GM12873 (cell line): ENCODE results near the gene MARK4.

Experiments
- TF ChIP-seq, protein P1 (sequence below): IDR thresholded peaks from 2 replicates; pipeline ENCODE4 v1.5.1; 2012; ENCODE audit warnings: low read depth, mild to moderate bottlenecking, moderate library complexity, low read length, control low read depth; ENCODE audit not compliant: insufficient read depth; ENCODE audit errors: missing control alignments

The MARK4 gene

DNA sequence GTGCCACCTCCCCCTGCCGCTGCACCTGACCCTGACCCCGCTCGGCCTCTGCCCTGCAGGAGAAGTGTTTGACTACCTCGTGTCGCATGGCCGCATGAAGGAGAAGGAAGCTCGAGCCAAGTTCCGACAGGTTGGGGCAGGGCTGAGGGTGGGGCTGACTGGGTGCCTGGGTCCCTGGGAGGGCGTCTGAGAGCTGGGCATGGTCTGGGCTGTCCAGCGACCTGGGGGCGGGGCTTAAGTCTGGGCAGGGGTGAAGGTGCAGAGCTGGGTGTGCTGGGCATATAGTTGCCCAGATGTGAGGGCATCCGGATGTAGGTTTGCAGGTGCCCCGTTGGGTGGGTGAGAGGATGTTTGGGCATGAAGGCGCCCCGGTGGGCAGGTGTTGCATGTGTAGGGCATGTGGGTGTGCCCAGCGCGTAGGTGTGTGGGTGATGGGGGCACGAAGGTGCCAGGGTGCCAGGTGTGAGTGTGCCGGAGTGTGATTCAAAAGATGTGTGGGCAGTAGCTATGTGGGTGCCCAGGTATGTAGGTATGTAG, 13.8 kb downstream of the MARK4 start:
- TF ChIP-seq, protein P1, sequence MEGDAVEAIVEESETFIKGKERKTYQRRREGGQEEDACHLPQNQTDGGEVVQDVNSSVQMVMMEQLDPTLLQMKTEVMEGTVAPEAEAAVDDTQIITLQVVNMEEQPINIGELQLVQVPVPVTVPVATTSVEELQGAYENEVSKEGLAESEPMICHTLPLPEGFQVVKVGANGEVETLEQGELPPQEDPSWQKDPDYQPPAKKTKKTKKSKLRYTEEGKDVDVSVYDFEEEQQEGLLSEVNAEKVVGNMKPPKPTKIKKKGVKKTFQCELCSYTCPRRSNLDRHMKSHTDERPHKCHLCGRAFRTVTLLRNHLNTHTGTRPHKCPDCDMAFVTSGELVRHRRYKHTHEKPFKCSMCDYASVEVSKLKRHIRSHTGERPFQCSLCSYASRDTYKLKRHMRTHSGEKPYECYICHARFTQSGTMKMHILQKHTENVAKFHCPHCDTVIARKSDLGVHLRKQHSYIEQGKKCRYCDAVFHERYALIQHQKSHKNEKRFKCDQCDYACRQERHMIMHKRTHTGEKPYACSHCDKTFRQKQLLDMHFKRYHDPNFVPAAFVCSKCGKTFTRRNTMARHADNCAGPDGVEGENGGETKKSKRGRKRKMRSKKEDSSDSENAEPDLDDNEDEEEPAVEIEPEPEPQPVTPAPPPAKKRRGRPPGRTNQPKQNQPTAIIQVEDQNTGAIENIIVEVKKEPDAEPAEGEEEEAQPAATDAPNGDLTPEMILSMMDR: no peak

DNA sequence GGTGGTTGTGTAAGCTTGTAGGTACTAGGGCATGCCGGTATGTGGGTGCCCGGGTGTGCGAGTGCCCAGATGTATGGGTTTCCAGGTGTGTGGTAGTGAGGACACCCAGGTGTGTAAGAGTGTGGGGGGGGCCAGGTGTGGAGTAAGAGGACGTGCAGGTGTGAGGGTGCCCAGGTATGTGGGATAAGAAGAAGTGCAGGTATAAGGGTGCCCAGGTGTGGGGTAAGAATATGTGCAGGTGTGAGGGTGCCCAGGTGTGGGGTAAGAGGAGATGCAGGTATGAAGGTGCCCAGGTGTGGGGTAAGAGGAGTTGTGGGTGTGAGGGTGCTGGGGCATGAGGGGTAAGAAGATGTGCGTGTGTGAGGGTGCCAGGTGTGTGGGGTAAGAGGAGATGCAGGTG, 14.3 kb downstream of the MARK4 start:
- TF ChIP-seq, protein P1: no peak

GRCh38 chr19:45267296-45267695, 16.2 kb downstream of the MARK4 start:
- TF ChIP-seq, protein P1: no peak

DNA sequence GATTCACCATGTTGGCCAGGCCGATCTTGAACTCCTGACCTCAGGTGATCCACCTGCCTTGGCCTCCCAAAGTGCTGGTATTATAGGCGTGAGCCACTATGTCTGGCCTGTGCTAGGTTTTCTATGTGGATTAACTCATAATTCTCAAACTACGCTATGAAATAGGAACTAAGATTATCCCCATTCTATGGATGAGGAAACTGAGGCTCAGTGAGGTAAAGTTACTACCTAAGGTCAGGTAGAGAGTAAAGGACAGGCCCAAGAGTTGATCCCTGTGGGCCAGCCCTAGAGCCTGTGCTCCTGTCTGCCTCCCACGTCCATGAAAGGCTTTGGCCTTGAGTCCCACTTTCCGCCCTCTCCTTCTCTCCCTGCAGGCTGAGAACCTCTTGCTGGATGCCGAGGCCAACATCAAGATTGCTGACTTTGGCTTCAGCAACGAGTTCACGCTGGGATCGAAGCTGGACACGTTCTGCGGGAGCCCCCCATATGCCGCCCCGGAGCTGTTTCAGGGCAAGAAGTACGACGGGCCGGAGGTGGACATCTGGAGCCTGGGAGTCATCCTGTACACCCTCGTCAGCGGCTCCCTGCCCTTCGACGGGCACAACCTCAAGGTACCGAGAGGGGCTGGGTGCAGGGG, 20.1 kb downstream of the MARK4 start:
- TF ChIP-seq, protein P1: no peak

- TF ChIP-seq, protein P1: no peak
Observed at GRCh38 chr19:45271735-45272108, 20.7 kb downstream of the MARK4 start.

DNA sequence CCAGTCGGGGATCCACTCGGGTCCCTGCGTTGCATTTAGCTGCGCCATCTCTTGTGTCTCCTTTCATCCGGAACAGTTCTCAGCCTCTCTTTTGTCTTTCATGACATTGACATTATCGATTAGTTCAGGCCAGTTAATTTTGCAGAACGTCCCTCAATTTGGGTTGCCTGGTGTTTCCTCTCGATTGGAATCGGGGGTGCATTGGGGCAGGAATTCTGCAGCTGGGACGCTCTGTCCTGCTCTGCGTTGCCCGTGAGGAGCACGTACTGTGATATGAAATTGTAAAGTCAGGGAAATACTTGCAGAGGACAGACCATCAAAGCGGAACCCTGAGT, 22.4 kb downstream of the MARK4 start:
- TF ChIP-seq, protein P1: no peak

DNA sequence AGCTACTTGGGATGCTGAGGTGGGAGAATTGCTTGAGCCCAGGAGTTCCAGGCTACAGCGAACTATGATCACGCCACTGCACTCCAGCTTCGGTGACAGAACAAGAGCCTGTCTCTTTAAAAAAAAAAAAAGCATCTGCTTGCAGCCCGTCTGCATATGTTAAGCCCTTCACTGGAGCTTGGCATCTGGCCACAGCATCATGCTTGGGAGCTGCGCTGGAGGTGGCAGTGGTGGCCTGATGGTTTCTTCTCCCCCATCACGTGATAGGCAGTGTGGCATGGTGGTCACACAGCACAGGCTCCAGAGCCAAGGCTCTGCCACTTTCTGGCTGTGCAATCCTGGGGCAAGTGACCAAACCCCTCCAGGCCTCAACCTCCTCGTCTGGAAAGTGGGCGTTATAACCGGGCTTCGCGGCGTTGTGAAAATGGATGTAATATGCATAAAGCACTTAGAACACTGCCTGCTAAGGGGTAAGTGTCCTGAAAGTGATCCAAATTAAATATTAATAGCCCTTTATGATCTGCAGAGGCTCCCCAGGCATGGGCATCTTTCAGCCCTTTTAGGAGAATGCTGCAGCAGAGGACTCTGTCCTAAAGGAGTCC, 24.4 kb downstream of the MARK4 start:
- TF ChIP-seq, protein P1: no peak
